Activated CD4-positive, alpha-beta memory T cell treated with anti-CD3 and anti-CD28 coated beads, Interleukin-2, amount 10 ng/mL, durations not matched to agents 7 days and 5 days (primary cell): Measurements from ENCODE around the gene PARP9. TPM values are rescaled to one million over a fixed set of nuclear protein-coding genes. Genes with fewer than 3 reads are reported as not detected.
A peak's percentile ranks its signal among the peaks of the same experiment; 100 is the strongest.
"Not testable (repeated sequence)": the region's sequence is repeated elsewhere in the genome, so short reads cannot be mapped to it uniquely, and the experiment has no call there.

ENCODE experiments used
- CTCF ChIA-PET: fragments of 350-600 bp; sonication (Branson Sonifier 250); formaldehyde crosslinking; loops from one replicate; lab custom pipeline; 2021; ENCODE audit warnings: antibody characterized with exemption, inconsistent platforms; lab: Charles Lee
- POLR2A ChIA-PET: fragments of 350-600 bp; sonication (Branson Sonifier 250); formaldehyde crosslinking; loops from one replicate; lab custom pipeline; 2021; ENCODE audit warnings: antibody characterized with exemption; lab: Charles Lee
- DNase-seq: peaks from one replicate; pipeline ENCODE4 v3.0.0-alpha.2; 2020
- H3K27ac Mint-ChIP-seq: one replicate; pipeline ENCODE4 v1.8.0; 2021; ENCODE audit warnings: mild to moderate bottlenecking, mixed read lengths
- H3K27me3 Mint-ChIP-seq: one replicate; pipeline ENCODE4 v1.8.0; 2021; ENCODE audit warnings: mixed read lengths
- H3K36me3 Mint-ChIP-seq: one replicate; pipeline ENCODE4 v1.8.0; 2021; ENCODE audit warnings: low read depth, mixed read lengths
- H3K4me1 Mint-ChIP-seq: one replicate; pipeline ENCODE4 v1.8.0; 2021; ENCODE audit warnings: mixed read lengths
- H3K4me3 Mint-ChIP-seq: one replicate; pipeline ENCODE4 v1.8.0; 2021; ENCODE audit warnings: mild to moderate bottlenecking, mixed read lengths
- H3K9me3 Mint-ChIP-seq: one replicate; pipeline ENCODE4 v1.8.0; 2021; ENCODE audit warnings: mixed read lengths
- total RNA-seq, 2 experiments: library from RNA; stranded (reverse); gene quantifications; one replicate each; pipeline ENCODE4 v1.2.3, GENCODE V29; 2021

The PARP9 gene
- total RNA-seq, 2 experiments from 2014 or later: 151 to 157 TPM

DNA sequence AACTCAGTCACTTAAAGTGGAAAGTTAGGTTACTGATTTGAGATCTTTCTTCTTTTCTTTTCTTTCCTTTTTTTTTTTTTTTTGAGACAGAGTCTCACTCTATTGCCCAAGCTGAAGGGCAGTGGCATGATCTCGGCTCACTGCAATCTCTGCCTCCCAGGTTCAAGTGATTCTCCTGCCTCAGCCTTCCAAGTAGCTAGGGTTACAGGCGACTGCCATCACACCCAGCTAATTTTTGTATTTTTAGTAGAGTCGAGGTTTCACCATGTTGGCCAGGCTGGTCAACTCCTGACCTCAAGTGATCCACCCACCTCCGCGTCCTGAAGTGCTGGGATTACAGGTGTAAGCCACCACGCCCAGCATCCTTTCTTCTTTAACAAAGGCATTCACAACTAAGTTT, 63.1 kb downstream of the PARP9 start:
- POLR2A ChIA-PET, H3K27me3 Mint-ChIP-seq, DNase-seq, H3K27ac Mint-ChIP-seq, CTCF ChIA-PET, H3K4me3 Mint-ChIP-seq, H3K9me3 Mint-ChIP-seq: not testable (repeated sequence)
- peaks cover 11% of the 10 kb centered on the region for H3K36me3 Mint-ChIP-seq
- H3K4me1 Mint-ChIP-seq: peaks cover 31% of the 10 kb centered on the region

DNA sequence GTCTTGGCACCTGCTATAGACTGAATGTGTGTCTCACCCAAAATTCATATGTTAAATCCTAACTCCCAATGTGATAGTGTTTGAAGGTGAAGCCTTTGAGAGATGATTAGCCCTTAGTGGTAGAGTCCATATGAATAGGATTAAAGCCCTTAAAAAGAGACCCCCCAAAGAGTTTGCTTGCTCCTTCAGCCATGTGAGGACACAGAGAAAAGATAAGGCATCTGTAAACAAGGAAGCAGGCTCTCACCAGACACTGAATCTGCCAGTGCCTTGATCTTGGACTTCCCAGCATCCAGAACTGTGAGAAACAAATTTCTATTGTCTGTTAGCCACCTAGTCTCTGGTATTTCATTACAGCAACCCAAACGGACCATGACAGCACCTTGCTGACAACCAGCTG, 65.9 kb downstream of the PARP9 start:
- H3K4me1 Mint-ChIP-seq: peaks cover 29% of the 10 kb centered on the region
- ChIA-PET CTCF (no interaction called here), POLR2A (interaction anchor here (1.1 kb wide), 1 partner anchor 17 kb away, joined by 3 read pairs; the partner anchor contains the start of gene KPNA1)
- H3K27me3 Mint-ChIP-seq: peaks cover 7% of the 10 kb centered on the region
- no peak for DNase-seq
- no peak overlapping the region for H3K4me3 Mint-ChIP-seq
- H3K9me3 Mint-ChIP-seq: no peaks in the 10 kb centered on the region
- H3K36me3 Mint-ChIP-seq: peaks cover 18% of the 10 kb centered on the region
- H3K27ac Mint-ChIP-seq: no peak overlapping the region

DNA sequence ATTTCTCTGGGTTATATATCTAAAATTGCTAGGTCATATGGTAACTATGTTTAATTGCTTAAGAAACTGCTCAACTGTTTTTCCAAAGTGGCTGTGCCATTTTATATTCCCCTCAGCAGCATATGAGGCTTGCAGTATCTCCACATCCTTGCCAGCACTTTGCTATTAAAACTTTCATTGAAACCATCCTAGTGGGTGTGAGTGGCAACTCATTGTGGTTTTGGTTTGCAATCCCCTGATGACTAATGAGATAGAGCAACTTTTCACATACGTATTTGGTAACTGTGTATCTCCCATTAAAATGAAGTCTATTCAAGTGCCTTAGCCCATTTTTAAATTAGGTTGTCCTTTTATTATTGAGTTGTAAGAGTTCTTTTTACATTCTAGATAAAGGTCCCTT, 66.7 kb downstream of the PARP9 start:
- ChIA-PET CTCF (no interaction called here), POLR2A (no interaction called here)
- Mint-ChIP-seq H3K27me3 (peaks cover 7% of the 10 kb centered on the region), H3K27ac (no peak overlapping the region), H3K4me1 (peaks cover 29% of the 10 kb centered on the region), H3K9me3 (no peaks in the 10 kb centered on the region), H3K4me3 (no peak overlapping the region), H3K36me3 (peaks cover 23% of the 10 kb centered on the region)
- peak; percentile 25 for DNase-seq

DNA sequence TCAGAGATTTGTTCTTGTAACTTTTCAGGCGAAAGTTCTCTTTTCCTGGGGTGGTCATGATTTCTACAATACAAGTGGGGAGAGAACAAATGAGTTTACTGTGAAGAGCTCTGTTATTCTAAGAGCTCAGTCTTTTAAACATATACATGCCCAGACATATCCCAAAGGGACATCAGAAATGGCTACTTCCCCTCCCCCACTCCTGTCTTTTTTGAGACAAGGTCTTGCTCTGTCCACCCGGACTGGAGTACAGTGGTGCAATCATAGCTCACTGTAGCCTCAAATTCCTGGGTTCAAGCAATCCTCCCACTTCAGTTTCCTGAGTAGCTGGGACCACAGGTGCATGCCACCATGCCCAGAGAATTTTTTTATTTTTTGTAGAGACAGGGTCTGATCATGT, 67.6 kb downstream of the PARP9 start:
- H3K9me3 Mint-ChIP-seq: no peaks in the 10 kb centered on the region
- peaks cover 24% of the 10 kb centered on the region for H3K4me1 Mint-ChIP-seq
- H3K36me3 Mint-ChIP-seq: peaks cover 28% of the 10 kb centered on the region
- POLR2A ChIA-PET: no interaction called here
- no peak for DNase-seq
- no peak overlapping the region for H3K27ac Mint-ChIP-seq
- H3K27me3 Mint-ChIP-seq: peaks cover 7% of the 10 kb centered on the region
- CTCF ChIA-PET: interaction anchor here (0.8 to 1.2 kb wide), 2 partner anchors 19 to 104 kb away, joined by 3 read pairs; no protein-coding TSS in a partner anchor
- H3K4me3 Mint-ChIP-seq: no peak overlapping the region

DNA sequence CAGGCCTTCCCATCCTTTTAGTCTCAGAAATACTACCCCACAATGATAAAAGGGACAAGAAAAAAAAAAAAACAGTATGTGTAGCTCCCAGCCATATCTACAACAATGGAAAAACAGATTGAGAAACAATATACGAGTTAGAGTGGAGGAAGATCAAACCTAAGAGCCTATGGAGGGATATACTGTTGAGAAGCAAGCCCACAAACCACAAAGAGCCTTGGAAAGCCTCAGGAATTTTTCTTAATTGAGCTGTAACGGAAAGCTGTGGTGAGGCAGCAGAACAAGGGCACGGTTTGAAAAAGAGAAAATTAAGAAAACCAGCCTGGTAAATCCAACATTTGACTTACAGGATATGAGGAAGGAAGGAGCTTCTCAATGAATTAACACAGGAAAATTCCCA, 70.8 kb downstream of the PARP9 start:
- peaks cover 32% of the 10 kb centered on the region for H3K36me3 Mint-ChIP-seq
- H3K4me3 Mint-ChIP-seq: no peak overlapping the region
- peaks cover 3% of the 10 kb centered on the region for H3K27me3 Mint-ChIP-seq
- ChIA-PET POLR2A (interaction anchor here (1.0 to 2.1 kb wide), 2 partner anchors 20 to 77 kb away, joined by 3 to 7 read pairs; partner anchors contain the start of gene WDR5B), CTCF (no interaction called here)
- no peak overlapping the region for H3K27ac Mint-ChIP-seq
- DNase-seq: no peak
- no peaks in the 10 kb centered on the region for H3K9me3 Mint-ChIP-seq
- peaks cover 23% of the 10 kb centered on the region for H3K4me1 Mint-ChIP-seq

DNA sequence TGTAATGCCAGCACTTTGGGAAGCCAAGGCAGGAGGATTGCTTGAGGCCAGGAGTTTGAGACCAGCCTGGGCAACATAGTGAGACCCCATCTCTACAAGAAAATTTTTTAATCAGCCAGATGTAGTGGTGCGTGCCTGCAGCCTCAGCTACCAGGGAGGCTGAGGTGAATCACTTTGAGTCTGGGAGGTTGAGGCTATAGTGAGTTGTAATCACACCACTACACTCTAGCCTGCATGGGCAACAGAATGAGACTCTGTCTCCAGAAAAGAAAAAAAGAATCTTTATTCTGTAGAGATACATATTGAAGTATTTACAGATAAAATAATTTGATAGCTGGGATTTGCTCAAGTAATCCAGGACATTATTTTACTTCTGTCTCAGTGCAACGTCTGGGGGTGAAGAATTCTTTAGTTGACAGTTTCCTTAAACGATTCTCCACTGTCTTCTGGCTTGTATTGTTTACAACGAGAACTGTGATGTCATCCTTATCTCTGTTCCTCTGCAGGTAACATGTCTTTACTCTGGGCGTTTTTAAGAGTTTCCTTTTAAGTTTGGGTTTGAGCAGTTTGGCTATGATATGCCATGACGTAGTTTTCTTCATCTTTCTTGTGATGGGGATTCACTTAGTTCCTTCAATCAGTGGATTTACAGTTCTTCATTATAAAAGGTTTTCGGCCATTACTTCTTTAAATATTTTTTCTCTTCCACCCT, 75.7 kb downstream of the PARP9 start:
- H3K9me3 Mint-ChIP-seq: no peaks in the 10 kb centered on the region
- H3K27ac Mint-ChIP-seq: no peak overlapping the region
- H3K36me3 Mint-ChIP-seq: peaks cover 34% of the 10 kb centered on the region
- ChIA-PET POLR2A (interaction anchor here (1.8 kb wide), 1 partner anchor 28 kb away, joined by 4 read pairs; no protein-coding TSS in a partner anchor), CTCF (interaction anchor here (1.4 kb wide), 1 partner anchor 30 kb away, joined by 3 read pairs; no protein-coding TSS in a partner anchor)
- peaks cover 8% of the 10 kb centered on the region for H3K4me1 Mint-ChIP-seq
- H3K4me3 Mint-ChIP-seq: no peak overlapping the region
- no peaks in the 10 kb centered on the region for H3K27me3 Mint-ChIP-seq
- no peak for DNase-seq

DNA sequence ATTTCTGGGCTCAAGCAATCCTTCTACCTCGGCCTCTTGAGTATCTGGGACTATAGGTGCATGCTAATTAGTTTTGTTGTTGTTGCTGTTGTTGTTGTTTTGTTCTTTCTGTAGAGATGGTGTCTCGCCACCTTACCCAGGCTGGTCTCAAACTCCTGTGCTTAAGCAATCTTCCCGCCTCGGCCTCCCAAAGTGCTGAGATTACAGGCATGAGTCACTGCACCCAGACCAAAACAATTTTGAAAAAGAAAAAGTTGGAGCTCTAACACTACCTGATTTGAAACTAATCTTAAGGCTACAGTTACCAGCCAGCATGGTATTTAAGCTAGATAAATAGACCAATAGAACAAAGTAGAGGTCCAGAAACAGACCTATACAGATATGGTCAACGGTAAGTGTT, 79.1 kb downstream of the PARP9 start:
- peaks cover 16% of the 10 kb centered on the region for H3K36me3 Mint-ChIP-seq
- no peaks in the 10 kb centered on the region for H3K9me3 Mint-ChIP-seq
- peaks cover 20% of the 10 kb centered on the region for H3K4me1 Mint-ChIP-seq
- POLR2A ChIA-PET: no interaction called here
- CTCF ChIA-PET: interaction anchor here (0.9 kb wide), 1 partner anchor 30 kb away, joined by 3 read pairs; no protein-coding TSS in a partner anchor
- H3K4me3 Mint-ChIP-seq: no peak overlapping the region
- H3K27me3 Mint-ChIP-seq: no peaks in the 10 kb centered on the region
- no peak for DNase-seq
- H3K27ac Mint-ChIP-seq: no peak overlapping the region

DNA sequence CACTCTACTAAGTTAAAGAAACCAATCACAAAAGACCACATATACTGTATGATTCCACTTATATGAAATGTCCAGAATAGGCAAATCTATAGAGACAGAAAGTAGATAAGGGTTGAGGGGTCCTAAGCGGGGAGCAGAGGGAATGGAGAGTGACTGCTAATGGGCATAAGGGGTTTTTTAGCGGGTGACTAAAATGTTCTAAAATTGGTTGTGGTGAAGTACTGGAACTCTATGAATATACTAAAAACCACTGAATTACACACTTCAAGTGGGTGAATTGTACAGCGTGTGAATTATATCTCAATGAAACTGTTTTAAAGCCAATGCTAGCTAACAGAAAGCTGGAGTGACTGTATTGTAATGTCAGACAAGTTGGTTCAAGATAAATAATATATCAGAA, 82.7 kb downstream of the PARP9 start:
- Mint-ChIP-seq H3K36me3 (peaks cover 13% of the 10 kb centered on the region), H3K9me3 (no peaks in the 10 kb centered on the region), H3K4me3 (no peak overlapping the region), H3K4me1 (peaks cover 12% of the 10 kb centered on the region), H3K27me3 (no peaks in the 10 kb centered on the region), H3K27ac (no peak overlapping the region)
- ChIA-PET CTCF (interaction anchor here (1.0 kb wide), 1 partner anchor 198 kb away, joined by 3 read pairs; no protein-coding TSS in a partner anchor), POLR2A (no interaction called here)
- DNase-seq: no peak

Other genes starting within 250 kb of the PARP9 start
- gene CSTA, start 239.1 kb downstream of the PARP9 start, total RNA-seq: not detected
- 10 to 100 TPM; 29.0 to 35.1 TPM for gene MIX23, start 181.1 kb downstream of the PARP9 start, total RNA-seq
- 10 to 100 TPM; 74.5 to 77.5 TPM for gene FAM162A, start 180.1 kb downstream of the PARP9 start, total RNA-seq
- gene WDR5B, start 148.2 kb downstream of the PARP9 start, total RNA-seq: 1 to 10 TPM; 5.5 to 5.7 TPM
- gene KPNA1, start 49.4 kb downstream of the PARP9 start, total RNA-seq: 10 to 100 TPM; 41.8 to 45.8 TPM
- 100 to 1,000 TPM; 135 to 144 TPM for gene DTX3L, start within 50 bp of the PARP9 start, total RNA-seq
- gene PARP15, start 13.3 kb upstream of the PARP9 start, total RNA-seq: 10 to 100 TPM; 47.2 to 48.2 TPM
- gene PARP14, start 116.5 kb upstream of the PARP9 start, total RNA-seq: 100 to 1,000 TPM; 132 to 140 TPM
- gene HSPBAP1, start 229.5 kb upstream of the PARP9 start, total RNA-seq: 1 to 10 TPM; 5.6 to 6.2 TPM
- gene SLC49A4, start 230.8 kb upstream of the PARP9 start, total RNA-seq: 1 to 10 TPM; 2.4 TPM